B cell (primary cell): ENCODE results near the gene MRPL55. TPM values are rescaled to one million over a fixed set of nuclear protein-coding genes. Genes with fewer than 3 reads are reported as not detected.

Experiments
- ATAC-seq: fragments of 200-7000 bp; cut with Tn5 transposase; one replicate; pipeline ENCODE4 v1.10.0; 2021; ENCODE audit warnings: low read depth, mild to moderate bottlenecking, moderate number of reproducible peaks, moderate library complexity
- CTCF ChIA-PET: fragments of 350-600 bp; sonication (Branson Sonifier 250); formaldehyde crosslinking; loops from one replicate; lab custom pipeline; 2021; ENCODE audit warnings: antibody characterized with exemption, inconsistent platforms; lab: Charles Lee
- POLR2A ChIA-PET: fragments of 350-600 bp; sonication (Branson Sonifier 250); formaldehyde crosslinking; loops from one replicate; lab custom pipeline; 2021; ENCODE audit warnings: antibody characterized with exemption; lab: Charles Lee
- DNase-seq: peaks from one replicate; pipeline ENCODE4 v3.0.0; 2013
- H2AFZ ChIP-seq: 2 replicates; pipeline ENCODE4 v1.6.1; 2012; ENCODE audit warnings: mild to moderate bottlenecking, low read depth, low read length; ENCODE audit not compliant: insufficient read depth, poor library complexity, severe bottlenecking
- H3K27ac ChIP-seq, 2 donors: 1 replicate in 1 of 2; 2 replicates in 1 of 2; pipeline ENCODE4 v1.5.1; 2012 to 2013; ENCODE audit warnings: low read length in 2 of 2, mild to moderate bottlenecking in 2 of 2, moderate library complexity in 1 of 2
- H3K27me3 ChIP-seq, 4 experiments: fragments of 200-600 bp in 1 of 4; sonication (generic) in 1 of 4; replicated peaks in 1 of 4; 1 replicate in 2 of 4; 2 replicates in 2 of 4; pipeline versions ENCODE4 v1.6.1 to v1.7.0; 2013 to 2016; ENCODE audit warnings: low read length in 3 of 4, mild to moderate bottlenecking in 2 of 4, mixed read lengths in 1 of 4, moderate library complexity in 1 of 4; ENCODE audit not compliant: insufficient read depth in 4 of 4, control insufficient read depth in 3 of 4; ENCODE audit errors: control extremely low read depth in 1 of 4
- H3K36me3 ChIP-seq, 2 experiments: replicated peaks in 1 of 2; 1 replicate in 1 of 2; 2 replicates in 1 of 2; pipeline versions ENCODE4 v1.6.1 to v1.7.1; 2013; ENCODE audit warnings: low read length in 1 of 2; ENCODE audit not compliant: insufficient read depth in 2 of 2, control insufficient read depth in 1 of 2; ENCODE audit errors: control extremely low read depth in 1 of 2, extremely low read depth in 1 of 2
- H3K4me1 ChIP-seq, 2 donors: fragments of 200-600 bp in 1 of 2; sonication (generic) in 1 of 2; 1 replicate in 1 of 2; 2 replicates in 1 of 2; pipeline versions ENCODE4 v1.5.1 to v1.6.1; 2013 to 2017; ENCODE audit warnings: low read length in 2 of 2; ENCODE audit not compliant: control insufficient read depth in 2 of 2, insufficient read depth in 2 of 2
- H3K4me2 ChIP-seq: replicated peaks from 2 replicates; pipeline ENCODE3; 2012; ENCODE audit warnings: mild to moderate bottlenecking, low read depth, low read length; ENCODE audit not compliant: poor library complexity, severe bottlenecking
- H3K4me3 ChIP-seq, 5 experiments: fragments of 200-600 bp in 1 of 5; sonication (generic) in 1 of 5; 1 replicate in 3 of 5; 2 replicates in 2 of 5; pipeline versions ENCODE4 v1.5.1 to v1.7.0; 2011 to 2016; ENCODE audit warnings: low read length in 4 of 5, mild to moderate bottlenecking in 4 of 5, low read depth in 2 of 5, control low read depth in 1 of 5, moderate library complexity in 1 of 5; ENCODE audit not compliant: insufficient read depth in 1 of 5; ENCODE audit errors: control extremely low read depth in 1 of 5, extremely low read depth in 1 of 5
- H3K79me2 ChIP-seq: fragments of 200-600 bp; sonication (generic); one replicate; pipeline ENCODE4 v1.6.0; 2016; ENCODE audit warnings: low read length; ENCODE audit not compliant: control insufficient read depth, insufficient read depth
- H3K9ac ChIP-seq: fragments of 200-600 bp; sonication (generic); 2 replicates; pipeline ENCODE4 v1.6.1; 2017; ENCODE audit warnings: mild to moderate bottlenecking, low read length, moderate library complexity
- H3K9me3 ChIP-seq, 3 donors: one replicate each; pipeline versions ENCODE4 v1.6.1 to v1.7.1; 2013; ENCODE audit warnings: low read length in 2 of 3; ENCODE audit not compliant: control insufficient read depth in 2 of 3, insufficient read depth in 1 of 3; ENCODE audit errors: control extremely low read depth in 1 of 3
- H4K20me1 ChIP-seq: 2 replicates; pipeline ENCODE4 v1.6.0; 2012; ENCODE audit warnings: mild to moderate bottlenecking, low read length; ENCODE audit not compliant: insufficient read depth, control insufficient read depth, poor library complexity, severe bottlenecking
- H3K27ac Mint-ChIP-seq: one replicate; pipeline ENCODE4 v1.8.0; 2021; ENCODE audit warnings: mixed read lengths
- H3K27me3 Mint-ChIP-seq: one replicate; pipeline ENCODE4 v1.8.0; 2021; ENCODE audit warnings: mixed read lengths
- H3K4me1 Mint-ChIP-seq: one replicate; pipeline ENCODE4 v1.8.0; 2021; ENCODE audit warnings: mixed read lengths
- H3K4me3 Mint-ChIP-seq: one replicate; pipeline ENCODE4 v1.8.0; 2021; ENCODE audit warnings: mixed read lengths
- H3K9me3 Mint-ChIP-seq: one replicate; pipeline ENCODE4 v1.8.0; 2022; ENCODE audit warnings: mixed read lengths; ENCODE audit not compliant: insufficient read depth
- EZH2 ChIP-seq: IDR thresholded peaks from 2 replicates; pipeline ENCODE4 v1.6.1; 2012; ENCODE audit warnings: borderline replicate concordance, low read depth, mild to moderate bottlenecking, moderate library complexity, low read length; ENCODE audit not compliant: insufficient read depth, poor library complexity, severe bottlenecking
- WGBS: methylation state at CpG from one replicate; pipeline ENCODE4 v1.1.5; 2013; ENCODE audit warnings: missing lambda C conversion rate; ENCODE audit not compliant: insufficient coverage; 5-methylcytosine and 5-hydroxymethylcytosine counted together
- intact Hi-C: fragments of 100-400 bp; cut with micrococcal nuclease; formaldehyde crosslinking; loops from one replicate; pipeline ENCODE4 v1.10.0; 2022
- polyA plus RNA-seq: library from polyadenylated mRNA; depleted of rRNA; stranded (reverse); fragments of >200 nt; gene quantifications from 2 replicates; pipeline ENCODE4 v1.2.3, GENCODE V29; 2012
- total RNA-seq, 2 donors: library from RNA; stranded (reverse); fragments of 120-200 nt in 1 of 2; gene quantifications; 1 replicate in 1 of 2; 2 replicates in 1 of 2; pipeline versions ENCODE4 v1.2.3 to v1.2.4, GENCODE V29; 2013 to 2022
- TF ChIP-seq, protein P1 (sequence below): fragments of 200-600 bp; IDR thresholded peaks from one replicate; pipeline ENCODE4 v1.8.0; 2022; ENCODE audit warnings: antibody characterized with exemption, mild to moderate bottlenecking

MRPL55 gene
- total and polyA plus RNA-seq, 2 donors (not counting 1 experiment from before 2014, with no cell fraction given), result 38.9 to 297 TPM

DNA sequence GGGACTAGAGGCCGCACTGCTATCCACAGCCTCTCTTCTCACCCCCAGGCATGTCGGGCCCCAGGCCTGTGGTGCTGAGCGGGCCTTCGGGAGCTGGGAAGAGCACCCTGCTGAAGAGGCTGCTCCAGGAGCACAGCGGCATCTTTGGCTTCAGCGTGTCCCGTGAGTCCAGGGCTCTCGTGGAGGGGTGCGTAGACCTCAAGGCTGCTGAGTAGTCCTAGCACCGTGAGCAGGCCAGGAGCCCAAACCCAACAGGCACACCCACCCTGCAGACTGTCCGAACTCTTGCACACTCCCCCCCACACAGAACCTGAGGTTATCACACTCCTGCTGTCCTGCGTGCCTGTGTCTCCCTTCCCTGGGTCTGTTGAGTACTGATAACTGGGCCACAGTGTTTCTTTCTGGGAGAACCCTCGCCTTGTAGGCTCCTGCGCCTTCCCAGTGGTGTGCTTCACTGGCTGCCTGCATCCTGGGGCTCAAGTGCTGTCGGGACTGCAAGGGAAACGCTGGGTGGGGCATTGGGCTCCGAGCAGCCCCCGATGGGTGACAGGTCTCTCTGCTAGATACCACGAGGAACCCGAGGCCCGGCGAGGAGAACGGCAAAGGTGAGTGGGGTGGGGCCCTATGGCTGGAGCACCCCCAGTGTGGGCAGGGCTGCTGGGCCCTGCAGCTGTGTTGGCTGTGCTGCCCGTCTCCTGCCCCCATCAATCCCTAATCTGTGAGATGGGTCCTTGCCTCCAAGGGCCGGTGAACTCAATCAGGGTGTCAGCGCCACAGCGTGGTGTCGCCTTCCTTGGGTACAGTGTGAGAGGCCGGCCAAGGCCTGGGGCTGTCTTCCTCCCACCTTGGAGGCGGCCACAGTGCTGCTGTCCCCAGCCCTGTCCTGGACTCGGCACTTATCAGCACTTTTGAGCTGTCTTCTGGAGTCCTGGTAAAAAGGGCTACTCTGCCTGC, 36.6 kb upstream of the MRPL55 start:
- Histone ChIP-seq H4K20me1 (peaks cover 94% of the 10 kb centered on the region), H3K36me3 (peaks cover 0 to 49% of the 10 kb centered on the region in 2 experiments)
- no peak for ATAC-seq

More for the DNA sequence above, 36.6 kb upstream of the MRPL55 start:
- no peaks in the 10 kb centered on the region for H3K9me3 ChIP-seq
- no peak overlapping the region for H2AFZ ChIP-seq
- Mint-ChIP-seq H3K4me1 (peaks cover 33% of the 10 kb centered on the region), H3K4me3 (no peak overlapping the region), H3K27me3 (no peaks in the 10 kb centered on the region), H3K27ac (no peak overlapping the region), H3K9me3 (no peaks in the 10 kb centered on the region)
- intact Hi-C loops, result no loop called here
- H3K4me2 ChIP-seq, result no peak overlapping the region
- no peak for DNase-seq
- no peak overlapping the region for H3K27ac ChIP-seq
- no peak overlapping the region for H3K9ac ChIP-seq
- CTCF ChIA-PET, result no interaction called here
- 96% methylated on average over 31 of the region's 31 CpGs for WGBS
- peaks cover 30 to 40% of the 10 kb centered on the region in 2 donors for H3K4me1 ChIP-seq
- no peaks in the 10 kb centered on the region for H3K27me3 ChIP-seq
- H3K79me2 ChIP-seq, result peaks cover 59% of the 10 kb centered on the region
- TF ChIP-seq, protein P1, sequence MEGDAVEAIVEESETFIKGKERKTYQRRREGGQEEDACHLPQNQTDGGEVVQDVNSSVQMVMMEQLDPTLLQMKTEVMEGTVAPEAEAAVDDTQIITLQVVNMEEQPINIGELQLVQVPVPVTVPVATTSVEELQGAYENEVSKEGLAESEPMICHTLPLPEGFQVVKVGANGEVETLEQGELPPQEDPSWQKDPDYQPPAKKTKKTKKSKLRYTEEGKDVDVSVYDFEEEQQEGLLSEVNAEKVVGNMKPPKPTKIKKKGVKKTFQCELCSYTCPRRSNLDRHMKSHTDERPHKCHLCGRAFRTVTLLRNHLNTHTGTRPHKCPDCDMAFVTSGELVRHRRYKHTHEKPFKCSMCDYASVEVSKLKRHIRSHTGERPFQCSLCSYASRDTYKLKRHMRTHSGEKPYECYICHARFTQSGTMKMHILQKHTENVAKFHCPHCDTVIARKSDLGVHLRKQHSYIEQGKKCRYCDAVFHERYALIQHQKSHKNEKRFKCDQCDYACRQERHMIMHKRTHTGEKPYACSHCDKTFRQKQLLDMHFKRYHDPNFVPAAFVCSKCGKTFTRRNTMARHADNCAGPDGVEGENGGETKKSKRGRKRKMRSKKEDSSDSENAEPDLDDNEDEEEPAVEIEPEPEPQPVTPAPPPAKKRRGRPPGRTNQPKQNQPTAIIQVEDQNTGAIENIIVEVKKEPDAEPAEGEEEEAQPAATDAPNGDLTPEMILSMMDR, result no peak
- no peak for TF ChIP-seq EZH2
- H3K4me3 ChIP-seq, result no peak overlapping the region
- POLR2A ChIA-PET, result interaction anchor here (0.6 to 0.8 kb wide), 2 partner anchors 20 to 36 kb away, joined by 3 read pairs; partner anchors contain the start of gene IBA57
